Calu3 (cell line): ENCODE data around the gene POLR1G. TPM values are rescaled to one million over a fixed set of nuclear protein-coding genes. Genes with fewer than 3 reads are reported as not detected.

Experiments
- BruUV-seq: library from RNA; stranded (reverse); fragments of 400-500 nt; replicated peaks from 2 replicates; lab custom pipeline; 2021; lab: Mats Ljungman, UMichigan
- CTCF ChIA-PET: fragments of 300-600 bp; sonication (Branson Sonifier 250); formaldehyde crosslinking; loops from one replicate; lab custom pipeline; 2022; ENCODE audit warnings: antibody characterized with exemption; lab: Charles Lee
- DNase-seq: peaks from one replicate; pipeline ENCODE4 v3.0.0; 2022
- H3K27ac Mint-ChIP-seq: one replicate; pipeline ENCODE4 v1.8.0; 2022; ENCODE audit warnings: mixed read lengths; ENCODE audit not compliant: unreplicated experiment
- H3K27me3 Mint-ChIP-seq: one replicate; pipeline ENCODE4 v1.8.0; 2022; ENCODE audit warnings: mixed read lengths; ENCODE audit not compliant: unreplicated experiment
- H3K36me3 Mint-ChIP-seq: one replicate; pipeline ENCODE4 v1.8.0; 2022; ENCODE audit warnings: mild to moderate bottlenecking, moderate library complexity, mixed read lengths; ENCODE audit not compliant: insufficient read depth, unreplicated experiment
- H3K4me1 Mint-ChIP-seq: one replicate; pipeline ENCODE4 v1.8.0; 2022; ENCODE audit warnings: mild to moderate bottlenecking, low read depth, mixed read lengths; ENCODE audit not compliant: unreplicated experiment
- H3K4me3 Mint-ChIP-seq: one replicate; pipeline ENCODE4 v1.8.0; 2022; ENCODE audit warnings: mild to moderate bottlenecking, low read depth, moderate library complexity, mixed read lengths; ENCODE audit not compliant: unreplicated experiment
- H3K9me3 Mint-ChIP-seq: one replicate; pipeline ENCODE4 v1.8.0; 2022; ENCODE audit warnings: low read depth, mixed read lengths; ENCODE audit not compliant: unreplicated experiment
- intact Hi-C: fragments of 100-400 bp; cut with micrococcal nuclease; formaldehyde crosslinking; loops from one replicate; pipeline ENCODE4 v1.10.0; 2022; ENCODE audit not compliant: unreplicated experiment
- total RNA-seq: library from RNA; stranded (reverse); gene quantifications from 2 replicates; pipeline ENCODE4 v1.2.3, GENCODE V29; 2022
- TF ChIP-seq, protein P1 (sequence below): fragments of 200-600 bp; IDR thresholded peaks from one replicate; pipeline ENCODE4 v1.8.0; 2022; ENCODE audit warnings: antibody characterized with exemption; ENCODE audit not compliant: unreplicated experiment

Gene POLR1G
- total RNA-seq, 1 experiment from 2014 or later = 25.8 TPM

DNA sequence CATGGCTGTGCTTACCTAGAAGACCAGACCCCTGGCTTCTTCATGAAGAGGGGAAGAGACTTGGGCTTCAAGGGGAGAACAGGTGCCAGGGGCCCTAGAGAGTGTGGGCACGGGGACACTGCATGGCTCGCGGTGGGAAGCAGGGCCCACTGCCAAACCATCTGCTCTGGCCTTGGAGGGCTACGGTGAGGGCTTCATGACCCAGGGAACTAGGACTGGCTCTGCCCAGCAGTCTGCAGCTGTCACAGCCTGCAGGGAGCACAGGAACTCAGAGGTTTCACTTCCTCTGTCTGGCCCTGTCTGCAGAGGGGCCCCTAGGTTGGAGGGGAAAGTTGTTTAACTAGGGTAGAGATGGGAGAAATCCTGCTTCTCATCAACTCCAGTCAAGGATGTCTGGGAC, 13.0 kb downstream of the POLR1G start:
- TF ChIP-seq, protein P1, sequence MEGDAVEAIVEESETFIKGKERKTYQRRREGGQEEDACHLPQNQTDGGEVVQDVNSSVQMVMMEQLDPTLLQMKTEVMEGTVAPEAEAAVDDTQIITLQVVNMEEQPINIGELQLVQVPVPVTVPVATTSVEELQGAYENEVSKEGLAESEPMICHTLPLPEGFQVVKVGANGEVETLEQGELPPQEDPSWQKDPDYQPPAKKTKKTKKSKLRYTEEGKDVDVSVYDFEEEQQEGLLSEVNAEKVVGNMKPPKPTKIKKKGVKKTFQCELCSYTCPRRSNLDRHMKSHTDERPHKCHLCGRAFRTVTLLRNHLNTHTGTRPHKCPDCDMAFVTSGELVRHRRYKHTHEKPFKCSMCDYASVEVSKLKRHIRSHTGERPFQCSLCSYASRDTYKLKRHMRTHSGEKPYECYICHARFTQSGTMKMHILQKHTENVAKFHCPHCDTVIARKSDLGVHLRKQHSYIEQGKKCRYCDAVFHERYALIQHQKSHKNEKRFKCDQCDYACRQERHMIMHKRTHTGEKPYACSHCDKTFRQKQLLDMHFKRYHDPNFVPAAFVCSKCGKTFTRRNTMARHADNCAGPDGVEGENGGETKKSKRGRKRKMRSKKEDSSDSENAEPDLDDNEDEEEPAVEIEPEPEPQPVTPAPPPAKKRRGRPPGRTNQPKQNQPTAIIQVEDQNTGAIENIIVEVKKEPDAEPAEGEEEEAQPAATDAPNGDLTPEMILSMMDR = no peak
- peaks cover 47% of the 10 kb centered on the region for H3K36me3 Mint-ChIP-seq
- H3K4me3 Mint-ChIP-seq = no peak overlapping the region
- intact Hi-C loops = no loop called here
- H3K9me3 Mint-ChIP-seq = no peaks in the 10 kb centered on the region
- no peak overlapping the region for H3K27ac Mint-ChIP-seq
- no TSS peak for BruUV-seq
- H3K4me1 Mint-ChIP-seq = peaks cover 23% of the 10 kb centered on the region
- no peak for DNase-seq
- CTCF ChIA-PET = no interaction called here
- H3K27me3 Mint-ChIP-seq = no peaks in the 10 kb centered on the region

DNA sequence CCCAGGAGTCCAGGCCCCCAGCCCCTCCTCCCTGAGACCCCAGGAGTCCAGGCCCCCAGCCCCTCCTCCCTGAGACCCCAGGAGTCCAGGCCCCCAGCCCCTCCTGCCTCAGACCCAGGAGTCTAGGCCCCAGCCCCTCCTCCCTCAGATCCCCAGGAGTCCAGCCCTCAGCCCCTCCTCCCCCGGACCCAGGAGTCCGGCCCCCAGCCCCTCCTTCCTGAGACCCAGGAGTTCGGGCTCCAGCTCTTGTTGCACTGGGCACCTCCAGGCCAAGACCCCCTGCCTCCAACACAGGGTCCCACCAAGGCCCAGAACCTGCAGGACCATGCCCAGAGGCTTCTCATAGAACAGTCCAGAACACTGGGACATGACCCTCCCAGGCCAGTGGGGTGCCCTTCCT, 13.5 kb downstream of the POLR1G start:
- DNase-seq = no peak
- CTCF ChIA-PET = interaction anchor here (0.5 to 0.6 kb wide), 2 partner anchors 16 to 883 kb away, joined by 3 to 4 read pairs; no protein-coding TSS in a partner anchor
- peaks cover 45% of the 10 kb centered on the region for H3K36me3 Mint-ChIP-seq
- TF ChIP-seq, protein P1 = no peak
- no peaks in the 10 kb centered on the region for H3K27me3 Mint-ChIP-seq
- H3K9me3 Mint-ChIP-seq = no peaks in the 10 kb centered on the region
- H3K27ac Mint-ChIP-seq = no peak overlapping the region
- intact Hi-C loops = no loop called here
- H3K4me3 Mint-ChIP-seq = no peak overlapping the region
- peaks cover 24% of the 10 kb centered on the region for H3K4me1 Mint-ChIP-seq
- no TSS peak for BruUV-seq

DNA sequence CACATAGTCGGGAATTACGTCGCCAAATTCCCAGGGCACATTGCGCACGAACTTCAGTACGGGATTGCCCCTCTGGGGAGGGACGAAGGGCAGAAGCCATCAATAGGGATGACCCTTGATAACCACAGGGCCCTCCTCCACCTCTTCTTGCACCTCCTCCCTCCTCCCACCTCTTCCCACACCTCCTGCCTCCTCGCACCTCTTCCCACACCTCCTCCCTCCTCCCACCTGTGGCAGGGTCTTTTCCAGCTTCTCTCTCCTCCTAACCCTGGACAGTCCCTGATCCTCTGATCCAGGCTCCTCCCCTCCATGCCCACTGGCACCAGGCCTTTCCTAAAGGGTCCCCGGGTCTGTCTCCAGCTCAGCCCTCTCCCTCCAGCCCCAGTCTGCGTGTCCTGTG, 13.9 kb downstream of the POLR1G start:
- TF ChIP-seq, protein P1 = no peak
- intact Hi-C loops = no loop called here
- Mint-ChIP-seq H3K27ac (no peak overlapping the region), H3K4me3 (no peak overlapping the region), H3K36me3 (peaks cover 45% of the 10 kb centered on the region), H3K27me3 (no peaks in the 10 kb centered on the region), H3K4me1 (peaks cover 25% of the 10 kb centered on the region), H3K9me3 (no peaks in the 10 kb centered on the region)
- no TSS peak for BruUV-seq
- CTCF ChIA-PET = interaction anchor here (0.5 to 0.6 kb wide), 2 partner anchors 17 to 884 kb away, joined by 3 to 4 read pairs; no protein-coding TSS in a partner anchor
- no peak for DNase-seq

DNA sequence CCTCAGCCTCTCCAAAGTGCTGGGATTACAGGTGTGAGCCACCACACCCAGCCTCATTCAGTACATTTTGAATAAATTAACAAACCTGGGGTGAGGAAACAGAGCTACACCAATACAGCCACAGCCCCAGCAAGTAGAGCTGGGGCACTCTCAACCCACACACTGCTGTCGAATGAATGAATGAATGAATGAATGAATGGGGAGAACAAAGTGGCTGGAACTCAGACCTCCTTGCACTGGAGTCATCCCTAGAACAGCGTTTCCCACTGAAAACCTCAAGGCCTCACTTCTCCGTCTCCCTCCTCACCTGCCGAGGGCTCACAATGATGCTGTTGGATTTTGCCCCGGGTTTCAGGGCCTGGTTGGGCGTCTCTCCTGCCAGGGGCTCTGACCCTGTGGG, 14.4 kb downstream of the POLR1G start:
- Mint-ChIP-seq H3K4me3 (no peak overlapping the region), H3K4me1 (peaks cover 30% of the 10 kb centered on the region), H3K27ac (no peak overlapping the region), H3K36me3 (peaks cover 40% of the 10 kb centered on the region), H3K9me3 (no peaks in the 10 kb centered on the region), H3K27me3 (no peaks in the 10 kb centered on the region)
- no TSS peak for BruUV-seq
- TF ChIP-seq, protein P1 = no peak
- intact Hi-C loops = no loop called here
- CTCF ChIA-PET = no interaction called here
- no peak for DNase-seq
